Measurements from ENCODE around the gene IGHMBP2.

- no peak for TF ChIP-seq POLR2A (IDR thresholded peaks at IDR 0.05)
- no peak for TF ChIP-seq CTCF (IDR thresholded peaks at IDR 0.05)
Observed at GRCh38 chr11:68958211-68958610, 54.5 kb downstream of the IGHMBP2 start.
